ENCODE results near the gene GIMAP2.
"Not testable (repeated sequence)": the region's sequence is repeated elsewhere in the genome, so short reads cannot be mapped to it uniquely, and the experiment has no call there.

DNA sequence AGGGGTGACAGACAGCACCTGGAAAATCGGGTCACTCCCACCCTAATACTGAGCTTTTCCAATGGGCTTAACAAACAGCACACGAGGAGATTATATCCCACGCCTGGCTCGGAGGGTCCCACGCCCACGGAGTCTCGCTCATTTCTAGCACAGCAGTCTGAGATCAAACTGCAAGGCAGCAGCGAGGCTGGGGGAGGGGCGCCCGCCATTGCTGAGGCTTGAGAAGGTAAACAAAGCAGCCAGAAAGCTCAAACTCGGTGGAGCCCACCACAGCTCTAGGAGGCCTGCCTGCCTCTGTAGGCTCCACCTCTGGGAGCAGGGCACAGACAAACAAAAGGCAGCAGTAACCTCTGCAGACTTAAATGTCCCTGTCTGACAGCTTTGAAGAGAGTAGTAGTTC, 6.9 kb upstream of the GIMAP2 start:
- TF ChIP-seq, protein P1, sequence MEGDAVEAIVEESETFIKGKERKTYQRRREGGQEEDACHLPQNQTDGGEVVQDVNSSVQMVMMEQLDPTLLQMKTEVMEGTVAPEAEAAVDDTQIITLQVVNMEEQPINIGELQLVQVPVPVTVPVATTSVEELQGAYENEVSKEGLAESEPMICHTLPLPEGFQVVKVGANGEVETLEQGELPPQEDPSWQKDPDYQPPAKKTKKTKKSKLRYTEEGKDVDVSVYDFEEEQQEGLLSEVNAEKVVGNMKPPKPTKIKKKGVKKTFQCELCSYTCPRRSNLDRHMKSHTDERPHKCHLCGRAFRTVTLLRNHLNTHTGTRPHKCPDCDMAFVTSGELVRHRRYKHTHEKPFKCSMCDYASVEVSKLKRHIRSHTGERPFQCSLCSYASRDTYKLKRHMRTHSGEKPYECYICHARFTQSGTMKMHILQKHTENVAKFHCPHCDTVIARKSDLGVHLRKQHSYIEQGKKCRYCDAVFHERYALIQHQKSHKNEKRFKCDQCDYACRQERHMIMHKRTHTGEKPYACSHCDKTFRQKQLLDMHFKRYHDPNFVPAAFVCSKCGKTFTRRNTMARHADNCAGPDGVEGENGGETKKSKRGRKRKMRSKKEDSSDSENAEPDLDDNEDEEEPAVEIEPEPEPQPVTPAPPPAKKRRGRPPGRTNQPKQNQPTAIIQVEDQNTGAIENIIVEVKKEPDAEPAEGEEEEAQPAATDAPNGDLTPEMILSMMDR (IDR thresholded peaks at IDR 0.05; ENCODE audit: insufficient read depth, low read length, poor library complexity, severe bottlenecking), result not testable (repeated sequence)
- TF ChIP-seq EZH2phosphoT487 (conservative IDR thresholded peaks at IDR 0.05; ENCODE audit: low read length), result not testable (repeated sequence)
